CD4-positive, CD25-positive, alpha-beta regulatory T cell (primary cell): ENCODE data around the gene BAIAP2L2. TPM values are rescaled to one million over a fixed set of nuclear protein-coding genes. Genes with fewer than 3 reads are reported as not detected.

ENCODE experiments used
- ATAC-seq, 2 donors: fragments of 150-1000 bp; cut with Tn5 transposase; one replicate each; pipeline ENCODE4 v1.10.0; 2021; ENCODE audit warnings: low read depth in 2 of 2, moderate number of reproducible peaks in 2 of 2, moderate library complexity in 1 of 2
- DNase-seq, 3 donors: peaks; one replicate each; pipeline versions ENCODE4 v3.0.0 to v3.0.0-alpha.2; 2012 to 2022; ENCODE audit warnings: mixed read lengths in 1 of 3
- H3K27ac ChIP-seq: one replicate; pipeline ENCODE4 v1.7.0; 2013; ENCODE audit warnings: mild to moderate bottlenecking, low read length; ENCODE audit not compliant: insufficient read depth, poor library complexity, severe bottlenecking
- H3K27me3 ChIP-seq: one replicate; pipeline ENCODE4 v1.7.0; 2013; ENCODE audit warnings: low read length; ENCODE audit not compliant: control insufficient read depth, insufficient read depth
- H3K36me3 ChIP-seq: one replicate; pipeline ENCODE4 v1.7.0; 2013; ENCODE audit warnings: mild to moderate bottlenecking, low read length, moderate library complexity; ENCODE audit not compliant: control insufficient read depth, insufficient read depth
- H3K4me1 ChIP-seq: 2 replicates; pipeline ENCODE4 v1.7.0; 2013; ENCODE audit warnings: mild to moderate bottlenecking, low read length; ENCODE audit not compliant: insufficient read depth, control insufficient read depth, poor library complexity, severe bottlenecking
- H3K4me3 ChIP-seq: one replicate; pipeline ENCODE4 v1.7.0; 2013; ENCODE audit warnings: low read depth, mild to moderate bottlenecking, low read length, moderate library complexity
- H3K9me3 ChIP-seq, 2 experiments: 1 replicate in 1 of 2; 2 replicates in 1 of 2; pipeline ENCODE4 v1.7.0; 2013; ENCODE audit warnings: low read length in 2 of 2, mild to moderate bottlenecking in 1 of 2, moderate library complexity in 1 of 2; ENCODE audit not compliant: control insufficient read depth in 2 of 2
- H3K27ac Mint-ChIP-seq, 3 donors: one replicate each; pipeline ENCODE4 v1.8.0; 2020 to 2022; ENCODE audit warnings: mild to moderate bottlenecking in 3 of 3, mixed read lengths in 3 of 3, moderate library complexity in 2 of 3
- H3K27me3 Mint-ChIP-seq: one replicate; pipeline ENCODE4 v1.8.0; 2022; ENCODE audit warnings: mild to moderate bottlenecking, mixed read lengths
- H3K36me3 Mint-ChIP-seq: one replicate; pipeline ENCODE4 v1.8.0; 2020; ENCODE audit warnings: mixed read lengths
- H3K4me1 Mint-ChIP-seq, 4 donors: one replicate each; pipeline ENCODE4 v1.8.0; 2020 to 2022; ENCODE audit warnings: mixed read lengths in 4 of 4, mild to moderate bottlenecking in 1 of 4
- H3K4me3 Mint-ChIP-seq, 4 donors: one replicate each; pipeline ENCODE4 v1.8.0; 2020 to 2022; ENCODE audit warnings: mild to moderate bottlenecking in 4 of 4, mixed read lengths in 4 of 4, moderate library complexity in 3 of 4
- H3K9me3 Mint-ChIP-seq, 7 donors: one replicate each; pipeline ENCODE4 v1.8.0; 2020 to 2022; ENCODE audit warnings: mixed read lengths in 7 of 7, mild to moderate bottlenecking in 3 of 7, moderate library complexity in 2 of 7
- polyA plus RNA-seq, 4 donors: library from polyadenylated mRNA; unstranded; fragments of 300-500 nt; fragmentation: Illumina TruSeq; gene quantifications; one replicate each; pipeline ENCODE4 v1.2.3, GENCODE V29; 2021
- total RNA-seq: library from RNA; stranded (reverse); gene quantifications from one replicate; pipeline ENCODE4 v1.2.3, GENCODE V29; 2022

The BAIAP2L2 gene
- total and polyA plus RNA-seq, 5 donors from 2014 or later = 1.2 TPM; not detected in 4

GRCh38 chr22:38086001-38086845 lies 24.3 kb downstream of the BAIAP2L2 start:
- Histone ChIP-seq H3K9me3 (no peaks in the 10 kb centered on the region), H3K4me3 (no peak overlapping the region), H3K27ac (no peak overlapping the region), H3K4me1 (peaks cover 16% of the 10 kb centered on the region), H3K27me3 (no peaks in the 10 kb centered on the region), H3K36me3 (no peaks in the 10 kb centered on the region)
- Mint-ChIP-seq H3K27ac (no peak overlapping the region), H3K27me3 (peaks cover 22% of the 10 kb centered on the region), H3K4me1 (peaks cover 0 to 9% (median 0%) of the 10 kb centered on the region in 4 donors), H3K36me3 (peaks cover 11% of the 10 kb centered on the region), H3K4me3 (no peak overlapping the region), H3K9me3 (peaks cover 0 to 4% (median 0%) of the 10 kb centered on the region in 7 donors)
- ATAC-seq (no peak), DNase-seq (no peak)

- no peak overlapping the region for H3K4me3 Mint-ChIP-seq
- Histone ChIP-seq H3K4me1 (peaks cover 17% of the 10 kb centered on the region), H3K27ac (no peak overlapping the region), H3K36me3 (no peaks in the 10 kb centered on the region), H3K9me3 (no peaks in the 10 kb centered on the region), H3K27me3 (no peaks in the 10 kb centered on the region), H3K4me3 (no peak overlapping the region)
- H3K4me1 Mint-ChIP-seq = peaks cover 0 to 9% (median 0%) of the 10 kb centered on the region in 4 donors
- H3K9me3 Mint-ChIP-seq = peaks cover 0 to 4% (median 0%) of the 10 kb centered on the region in 7 donors
- H3K36me3 Mint-ChIP-seq = peaks cover 8% of the 10 kb centered on the region
- DNase-seq (no peak), ATAC-seq (no peak)
- no peak overlapping the region for H3K27ac Mint-ChIP-seq
- H3K27me3 Mint-ChIP-seq = peaks cover 19% of the 10 kb centered on the region
Observed at GRCh38 chr22:38085501-38085900, 25.0 kb downstream of the BAIAP2L2 start.

GRCh38 chr22:38085056-38085455 lies 25.4 kb downstream of the BAIAP2L2 start:
- Histone ChIP-seq H3K36me3 (no peaks in the 10 kb centered on the region), H3K27ac (no peak overlapping the region), H3K4me1 (peaks cover 17% of the 10 kb centered on the region), H3K4me3 (no peak overlapping the region), H3K27me3 (no peaks in the 10 kb centered on the region), H3K9me3 (no peaks in the 10 kb centered on the region)
- Mint-ChIP-seq H3K4me3 (no peak overlapping the region), H3K36me3 (peaks cover 5% of the 10 kb centered on the region), H3K9me3 (peaks cover 0 to 4% (median 0%) of the 10 kb centered on the region in 7 donors), H3K4me1 (peaks cover 0 to 9% (median 0%) of the 10 kb centered on the region in 4 donors), H3K27ac (no peak overlapping the region), H3K27me3 (peaks cover 16% of the 10 kb centered on the region)
- DNase-seq (no peak), ATAC-seq (no peak)

GRCh38 chr22:38083931-38084631 lies 26.4 kb downstream of the BAIAP2L2 start, which contains the start of gene SLC16A8:
SLC16A8 (minus strand) TSS chr22:38084184; CDS start chr22:38082873, 1,311 bp downstream.
- no peak for DNase-seq
- no peaks in the 10 kb centered on the region for H3K36me3 ChIP-seq
- peaks cover 0 to 13% (median 0%) of the 10 kb centered on the region in 4 donors for H3K4me1 Mint-ChIP-seq
- no peak within 1 kb of the TSS for H3K4me3 ChIP-seq
- H3K27ac ChIP-seq = no peak within 1 kb of the TSS
- H3K9me3 ChIP-seq = no peaks in the 10 kb centered on the region
- ATAC-seq = no peak
- no peaks in the 10 kb centered on the region for H3K27me3 ChIP-seq
- H3K4me3 Mint-ChIP-seq = peak within 1 kb of the TSS in 1 of 4 donors; percentile 7
- peaks cover 5% of the 10 kb centered on the region for H3K36me3 Mint-ChIP-seq
- peaks cover 17% of the 10 kb centered on the region for H3K4me1 ChIP-seq
- H3K27ac Mint-ChIP-seq = no peak within 1 kb of the TSS
- peaks cover 23% of the 10 kb centered on the region for H3K27me3 Mint-ChIP-seq
- H3K9me3 Mint-ChIP-seq = peaks cover 0 to 4% (median 0%) of the 10 kb centered on the region in 7 donors

GRCh38 chr22:38082986-38083710 lies 27.3 kb downstream of the BAIAP2L2 start:
- ATAC-seq (no peak), DNase-seq (no peak)
- H3K36me3 ChIP-seq = no peaks in the 10 kb centered on the region
- H3K27me3 ChIP-seq = no peaks in the 10 kb centered on the region
- H3K4me3 ChIP-seq = no peak overlapping the region
- peaks cover 0 to 4% (median 0%) of the 10 kb centered on the region in 7 donors for H3K9me3 Mint-ChIP-seq
- no peaks in the 10 kb centered on the region for H3K9me3 ChIP-seq
- H3K36me3 Mint-ChIP-seq = peaks cover 5% of the 10 kb centered on the region
- H3K27me3 Mint-ChIP-seq = peaks cover 23% of the 10 kb centered on the region
- peak overlapping the region in 1 of 4 donors; percentile 7 for H3K4me3 Mint-ChIP-seq
- H3K27ac Mint-ChIP-seq = no peak overlapping the region
- peaks cover 0 to 13% (median 0%) of the 10 kb centered on the region in 4 donors for H3K4me1 Mint-ChIP-seq
- peaks cover 17% of the 10 kb centered on the region for H3K4me1 ChIP-seq
- H3K27ac ChIP-seq = no peak overlapping the region

- Mint-ChIP-seq H3K27ac (no peak overlapping the region), H3K27me3 (peaks cover 23% of the 10 kb centered on the region), H3K9me3 (peaks cover 0 to 4% (median 0%) of the 10 kb centered on the region in 7 donors), H3K36me3 (peaks cover under 1% of the 10 kb centered on the region), H3K4me1 (peaks cover 0 to 10% (median 0%) of the 10 kb centered on the region in 4 donors), H3K4me3 (no peak overlapping the region)
- no peak overlapping the region for H3K27ac ChIP-seq
- H3K4me3 ChIP-seq = no peak overlapping the region
- DNase-seq (no peak), ATAC-seq (no peak)
- H3K4me1 ChIP-seq = peaks cover 17% of the 10 kb centered on the region
- no peaks in the 10 kb centered on the region for H3K36me3 ChIP-seq
- no peaks in the 10 kb centered on the region for H3K9me3 ChIP-seq
- no peaks in the 10 kb centered on the region for H3K27me3 ChIP-seq
Observed at GRCh38 chr22:38081941-38082828, 28.3 kb downstream of the BAIAP2L2 start.

GRCh38 chr22:38081636-38081940 lies 28.9 kb downstream of the BAIAP2L2 start:
- Mint-ChIP-seq H3K27me3 (peaks cover 22% of the 10 kb centered on the region), H3K9me3 (peaks cover 0 to 4% (median 0%) of the 10 kb centered on the region in 7 donors), H3K4me3 (no peak overlapping the region), H3K36me3 (no peaks in the 10 kb centered on the region), H3K27ac (no peak overlapping the region), H3K4me1 (peaks cover 0 to 10% (median 0%) of the 10 kb centered on the region in 4 donors)
- no peaks in the 10 kb centered on the region for H3K36me3 ChIP-seq
- no peaks in the 10 kb centered on the region for H3K27me3 ChIP-seq
- H3K27ac ChIP-seq = no peak overlapping the region
- no peak for DNase-seq
- H3K4me3 ChIP-seq = no peak overlapping the region
- peaks cover 17% of the 10 kb centered on the region for H3K4me1 ChIP-seq
- no peaks in the 10 kb centered on the region for H3K9me3 ChIP-seq
- ATAC-seq = no peak
